K562 (cell line): ENCODE results near the gene GRAMD4. TPM values are rescaled to one million over a fixed set of nuclear protein-coding genes. Genes with fewer than 3 reads are reported as not detected.

ENCODE experiments used
- ATAC-seq: fragments of 200-7000 bp; cut with Tn5 transposase; 3 replicates; pipeline ENCODE4 v1.9.1; 2020; ENCODE audit warnings: moderate library complexity
- BruUV-seq: library from RNA; stranded (reverse); fragments of 400-500 nt; replicated peaks from 2 replicates; lab custom pipeline; 2021; lab: Mats Ljungman, UMichigan
- CTCF ChIA-PET: fragments of 300-600 bp; formaldehyde crosslinking; extraction: SDS; loops from one replicate; lab custom pipeline; 2021; ENCODE audit warnings: low intra/inter-chr PET ratio; lab: Yijun Ruan, JAX
- POLR2A ChIA-PET: fragments of 300-600, 350-650 bp; sonication (Branson Sonifier 250); formaldehyde crosslinking; extraction: SDS; loops from one replicate; lab custom pipeline; 2021; ENCODE audit warnings: antibody characterized with exemption, inconsistent platforms; lab: Yijun Ruan, JAX
- DNase-seq, 4 experiments: peaks; one replicate each; pipeline versions ENCODE4 v3.0.0 to v3.0.0-alpha.2; 2011 to 2018; ENCODE audit warnings: low spot score in 3 of 4, mixed read lengths in 3 of 4; ENCODE audit errors: extremely low read depth in 1 of 4
- FAIRE-seq: peaks from 2 replicates; lab custom pipeline; 2011; peaks lifted over from hg19 to GRCh38; lab: Jason Lieb, UNC
- H2AFZ ChIP-seq: 2 replicates; pipeline ENCODE4 v1.6.0; 2011; ENCODE audit warnings: low read depth, low read length, control low read depth, inconsistent platforms
- H3K27ac ChIP-seq: fragments of 200-600 bp; 3 replicates; pipeline ENCODE4 v1.8.0; 2011; ENCODE audit warnings: low read depth, mild to moderate bottlenecking, control low read depth, inconsistent platforms, low read length, moderate library complexity, mixed read lengths; ENCODE audit errors: extremely low read depth
- H3K27me3 ChIP-seq, 2 experiments: fragments of 300-600 bp in 1 of 2; 2 replicates in 1 of 2; 3 replicates in 1 of 2; pipeline versions ENCODE4 v1.6.0 to v1.8.0; 2011; ENCODE audit warnings: inconsistent platforms in 2 of 2, low read length in 2 of 2, mild to moderate bottlenecking in 1 of 2, mixed read lengths in 1 of 2, moderate library complexity in 1 of 2; ENCODE audit not compliant: control insufficient read depth in 2 of 2, insufficient read depth in 2 of 2
- H3K36me3 ChIP-seq: fragments of 300-600 bp; 3 replicates; pipeline ENCODE4 v1.8.0; 2011; ENCODE audit warnings: mild to moderate bottlenecking, low read length, inconsistent platforms; ENCODE audit not compliant: control insufficient read depth, insufficient read depth
- H3K4me1 ChIP-seq, 2 experiments: fragments of 200-600 bp in 1 of 2; replicated peaks in 1 of 2; 2 replicates in 1 of 2; 3 replicates in 1 of 2; pipeline versions ENCODE4 v1.5.1 to v1.8.0; 2011; ENCODE audit warnings: inconsistent platforms in 2 of 2, low read length in 2 of 2, mild to moderate bottlenecking in 1 of 2, mixed read lengths in 1 of 2, moderate library complexity in 1 of 2; ENCODE audit not compliant: control insufficient read depth in 2 of 2, insufficient read depth in 2 of 2
- H3K4me2 ChIP-seq: 2 replicates; pipeline ENCODE4 v1.6.1; 2011; ENCODE audit warnings: low read length, control low read depth, inconsistent platforms, mixed read lengths; ENCODE audit not compliant: insufficient read depth
- H3K4me3 ChIP-seq: fragments of 200-600 bp; sonication (generic), shearing (Covaris generic); 2 replicates; pipeline ENCODE4 v1.5.1; 2016; ENCODE audit warnings: control low read depth, inconsistent platforms
- H3K79me2 ChIP-seq: fragments of 200-600 bp; 3 replicates; pipeline ENCODE4 v1.8.0; 2011; ENCODE audit warnings: low read length, inconsistent platforms; ENCODE audit not compliant: control insufficient read depth, insufficient read depth
- H3K9ac ChIP-seq, 2 experiments: 2 replicates each; pipeline versions ENCODE4 v1.6.0 to v1.6.1; 2011; ENCODE audit warnings: low read depth in 2 of 2, low read length in 2 of 2, control low read depth in 1 of 2, inconsistent platforms in 1 of 2, mild to moderate bottlenecking in 1 of 2, mixed read lengths in 1 of 2; ENCODE audit not compliant: insufficient read depth in 1 of 2
- H3K9me1 ChIP-seq: one replicate; pipeline ENCODE4 v1.6.0; 2011; ENCODE audit warnings: inconsistent platforms, mild to moderate bottlenecking, low read length, moderate library complexity; ENCODE audit not compliant: control insufficient read depth, insufficient read depth
- H3K9me3 ChIP-seq: replicated peaks from 2 replicates; pipeline ENCODE4 v1.5.1; 2011; ENCODE audit warnings: low read depth, low read length, inconsistent platforms; ENCODE audit not compliant: control insufficient read depth, insufficient read depth
- H4K20me1 ChIP-seq: replicated peaks from 2 replicates; pipeline ENCODE4 v1.6.1; 2011; ENCODE audit warnings: low read length, inconsistent platforms, mixed read lengths; ENCODE audit not compliant: control insufficient read depth, insufficient read depth
- ELF4 ChIP-seq: fragments of 450-650 bp; formaldehyde crosslinking; IDR thresholded peaks from 2 replicates; pipeline ENCODE4 v1.4.0; 2022; ENCODE audit warnings: missing genetic modification characterization
- WGBS: fragments of 100-300 bp; shearing (Covaris generic); methylation state at CpG from one replicate; pipeline ENCODE4 v1.1.6; 2016; ENCODE audit warnings: low coverage, mixed read lengths; ENCODE audit not compliant: insufficient coverage; ENCODE audit errors: missing lambda C conversion rate; 5-methylcytosine and 5-hydroxymethylcytosine counted together
- in situ Hi-C: fragments of 300-500 bp; cut with MboI; formaldehyde crosslinking; loops from 4 replicates; pipeline ENCODE4 v1.15.0; 2018; ENCODE audit warnings: inconsistent platforms, mixed read lengths
- intact Hi-C: fragments of 100-400 bp; cut with micrococcal nuclease; formaldehyde crosslinking; loops from 2 replicates; pipeline ENCODE4 v1.14.2; 2022
- polyA plus RNA-seq, 8 experiments: library from polyadenylated mRNA; depleted of rRNA in 4 of 8; stranded (reverse) in 5 of 8; unstranded in 3 of 8; fragments of >200 nt; fragmentation: Nextera tagmentation in 2 of 8; fragmentation: Illumina TruSeq in 1 of 8; extraction: Ambion mirVana in 2 of 8; extraction: Trizol in 1 of 8; gene quantifications; 2 replicates each; pipeline versions ENCODE4 v1.2.1 to v1.2.3, GENCODE V29; 2011 to 2014; ENCODE audit warnings: inconsistent platforms in 1 of 8, missing spikeins in 1 of 8
- total RNA-seq, 7 experiments: library from RNA; depleted of rRNA in 6 of 7; stranded (reverse); fragments of >200 nt in 6 of 7; fragmentation: Illumina TruSeq in 2 of 7; extraction: Trizol in 2 of 7; gene quantifications; 2 replicates each; pipeline versions ENCODE4 v1.2.1 to v1.2.3, GENCODE V29; 2011 to 2021; ENCODE audit warnings: low replicate concordance in 1 of 7
- TF ChIP-seq, protein P1 (sequence below): fragments of 250-450 bp; sonication (Bioruptor Pico); IDR thresholded peaks from 2 replicates; pipeline ENCODE4 v1.4.0; 2020; ENCODE audit warnings: mild to moderate bottlenecking, moderate library complexity

GRAMD4 gene
- total and polyA plus RNA-seq, 9 of the 15 experiments (the other 6 are each of a cell fraction or from before 2014, with no cell fraction given): 0.18 to 44.8 (median 18.6) TPM

DNA sequence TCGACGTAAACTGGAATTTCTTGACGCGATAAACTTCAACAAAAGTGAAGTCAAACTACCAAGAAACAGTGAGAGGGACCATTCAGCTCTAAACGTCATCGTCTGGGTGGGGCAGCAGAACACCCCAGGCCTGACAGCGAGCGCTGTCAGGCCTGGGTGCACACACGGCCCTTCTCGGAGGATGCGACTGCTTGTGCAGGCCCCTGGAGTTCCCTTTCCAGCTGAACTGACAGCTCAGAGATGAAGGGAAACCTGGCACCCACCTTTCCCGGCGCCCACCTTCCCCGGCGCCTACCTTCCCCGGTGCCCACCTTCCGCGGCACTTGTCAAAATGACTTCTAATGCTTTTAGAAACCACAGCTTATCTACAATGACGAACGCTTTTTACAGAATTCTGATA is 70.0 kb downstream of the GRAMD4 start:
- H2AFZ ChIP-seq: no peak overlapping the region
- CTCF ChIA-PET: no interaction called here
- H4K20me1 ChIP-seq: no peaks in the 10 kb centered on the region
- 87% methylated on average over 15 of the region's 20 CpGs for WGBS
- no peak overlapping the region for H3K9ac ChIP-seq
- no peak overlapping the region for H3K27ac ChIP-seq
- H3K4me2 ChIP-seq: no peak overlapping the region
- no peaks in the 10 kb centered on the region for H3K79me2 ChIP-seq
- in situ Hi-C loops (no loop called here), intact Hi-C loops (no loop called here)
- no peak for DNase-seq
- no peaks in the 10 kb centered on the region for H3K27me3 ChIP-seq
- POLR2A ChIA-PET: no interaction called here
- no peak for FAIRE-seq
- H3K9me3 ChIP-seq: no peaks in the 10 kb centered on the region
- no peaks in the 10 kb centered on the region for H3K9me1 ChIP-seq
- peaks cover 0 to 7% of the 10 kb centered on the region in 2 experiments; a peak in 1 of 5 replicates for H3K4me1 ChIP-seq
- TF ChIP-seq, protein P1, sequence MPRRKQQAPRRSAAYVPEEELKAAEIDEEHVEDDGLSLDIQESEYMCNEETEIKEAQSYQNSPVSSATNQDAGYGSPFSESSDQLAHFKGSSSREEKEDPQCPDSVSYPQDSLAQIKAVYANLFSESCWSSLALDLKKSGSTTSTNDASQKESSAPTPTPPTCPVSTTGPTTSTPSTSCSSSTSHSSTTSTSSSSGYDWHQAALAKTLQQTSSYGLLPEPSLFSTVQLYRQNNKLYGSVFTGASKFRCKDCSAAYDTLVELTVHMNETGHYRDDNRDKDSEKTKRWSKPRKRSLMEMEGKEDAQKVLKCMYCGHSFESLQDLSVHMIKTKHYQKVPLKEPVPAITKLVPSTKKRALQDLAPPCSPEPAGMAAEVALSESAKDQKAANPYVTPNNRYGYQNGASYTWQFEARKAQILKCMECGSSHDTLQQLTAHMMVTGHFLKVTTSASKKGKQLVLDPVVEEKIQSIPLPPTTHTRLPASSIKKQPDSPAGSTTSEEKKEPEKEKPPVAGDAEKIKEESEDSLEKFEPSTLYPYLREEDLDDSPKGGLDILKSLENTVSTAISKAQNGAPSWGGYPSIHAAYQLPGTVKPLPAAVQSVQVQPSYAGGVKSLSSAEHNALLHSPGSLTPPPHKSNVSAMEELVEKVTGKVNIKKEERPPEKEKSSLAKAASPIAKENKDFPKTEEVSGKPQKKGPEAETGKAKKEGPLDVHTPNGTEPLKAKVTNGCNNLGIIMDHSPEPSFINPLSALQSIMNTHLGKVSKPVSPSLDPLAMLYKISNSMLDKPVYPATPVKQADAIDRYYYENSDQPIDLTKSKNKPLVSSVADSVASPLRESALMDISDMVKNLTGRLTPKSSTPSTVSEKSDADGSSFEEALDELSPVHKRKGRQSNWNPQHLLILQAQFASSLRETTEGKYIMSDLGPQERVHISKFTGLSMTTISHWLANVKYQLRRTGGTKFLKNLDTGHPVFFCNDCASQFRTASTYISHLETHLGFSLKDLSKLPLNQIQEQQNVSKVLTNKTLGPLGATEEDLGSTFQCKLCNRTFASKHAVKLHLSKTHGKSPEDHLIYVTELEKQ (CRISPR knock-in tag): no peak
- TF ChIP-seq ELF4 (CRISPR knock-in tag): no peak
- no peak for ATAC-seq
- H3K36me3 ChIP-seq: peaks cover 18% of the 10 kb centered on the region; the same call in 1 of the 3 replicates
- BruUV-seq: no TSS peak
- no peak overlapping the region for H3K4me3 ChIP-seq
